Mammary epithelial cell (primary cell): ENCODE measurements around the gene AGPAT2.

Source experiments
- CTCF ChIP-seq, 2 donors: IDR thresholded peaks in 1 of 2; conservative IDR thresholded peaks in 1 of 2; 2 replicates each; pipeline ENCODE4 v1.5.1; 2011 to 2012; ENCODE audit warnings: inconsistent platforms in 2 of 2, low read length in 2 of 2, mild to moderate bottlenecking in 2 of 2, control low read depth in 1 of 2, low read depth in 1 of 2; ENCODE audit not compliant: insufficient read depth in 1 of 2; ENCODE audit errors: extremely low read depth in 1 of 2
- EZH2 ChIP-seq: IDR thresholded peaks from 2 replicates; pipeline ENCODE4 v1.6.1; 2012; ENCODE audit warnings: low read length, inconsistent platforms, borderline replicate concordance

- TF ChIP-seq EZH2 = no peak
- no peak for TF ChIP-seq CTCF (conservative IDR thresholded peaks at IDR 0.05 in 1 of 2, IDR thresholded peaks at IDR 0.05 in 1 of 2; ENCODE audit: extremely low read depth in 1 of 2, insufficient read depth in 1 of 2, low read depth in 1 of 2, low read length in 2 of 2)
Measured at GRCh38 chr9:136643596-136644342, 43.5 kb downstream of the AGPAT2 start.
